ENCODE measurements around the gene CNIH1.
A peak's percentile ranks its signal among the peaks of the same experiment; 100 is the strongest.

DNA sequence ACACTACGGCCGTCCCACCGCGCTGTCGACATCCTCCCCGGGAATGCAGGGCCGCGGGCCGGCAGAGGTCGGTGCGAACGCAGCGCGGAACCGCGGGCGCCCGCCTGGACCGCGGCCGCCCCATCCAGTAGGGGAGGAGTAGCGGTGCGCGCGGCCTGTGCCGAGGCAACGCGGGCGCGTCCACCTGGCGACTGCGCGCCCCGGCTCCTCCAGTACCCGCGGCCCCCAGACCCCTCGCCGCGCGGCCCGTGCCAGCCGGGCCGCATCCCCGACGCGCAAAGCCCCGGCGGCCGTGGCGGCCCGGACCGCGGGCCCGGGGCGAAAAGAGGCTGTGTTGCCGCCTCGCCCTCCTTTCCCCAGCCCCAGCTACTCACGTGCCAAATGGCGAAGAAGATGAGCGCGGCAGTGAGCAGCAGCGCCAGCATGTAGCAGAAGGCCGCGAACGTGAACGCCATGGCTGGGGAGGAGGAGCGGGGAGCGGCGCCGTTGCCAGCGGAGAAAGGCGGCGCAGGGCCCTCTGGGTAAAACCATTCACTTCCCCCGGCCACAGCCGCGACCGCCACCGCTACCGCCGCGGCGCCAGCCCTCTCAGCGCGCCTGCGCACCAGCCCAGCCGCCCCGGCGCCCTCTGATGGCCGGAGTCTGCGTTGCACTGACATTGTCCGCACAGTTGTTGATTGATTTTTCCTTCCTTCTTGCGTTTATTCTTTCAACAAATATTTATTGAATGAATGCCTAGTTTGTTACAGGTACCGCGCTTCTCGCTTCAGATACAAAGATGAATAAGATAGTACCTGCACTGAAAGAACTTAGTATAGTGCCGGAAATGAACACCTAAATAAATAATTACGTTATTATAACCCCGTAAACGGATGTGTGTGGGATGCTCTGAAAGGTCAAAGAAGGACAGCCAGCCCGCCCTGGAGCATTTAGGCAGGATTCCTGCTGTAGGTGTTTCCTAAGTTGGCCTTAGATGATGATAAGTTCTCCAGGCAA is at the start of gene CNIH1:
- TF ChIP-seq, protein P1, sequence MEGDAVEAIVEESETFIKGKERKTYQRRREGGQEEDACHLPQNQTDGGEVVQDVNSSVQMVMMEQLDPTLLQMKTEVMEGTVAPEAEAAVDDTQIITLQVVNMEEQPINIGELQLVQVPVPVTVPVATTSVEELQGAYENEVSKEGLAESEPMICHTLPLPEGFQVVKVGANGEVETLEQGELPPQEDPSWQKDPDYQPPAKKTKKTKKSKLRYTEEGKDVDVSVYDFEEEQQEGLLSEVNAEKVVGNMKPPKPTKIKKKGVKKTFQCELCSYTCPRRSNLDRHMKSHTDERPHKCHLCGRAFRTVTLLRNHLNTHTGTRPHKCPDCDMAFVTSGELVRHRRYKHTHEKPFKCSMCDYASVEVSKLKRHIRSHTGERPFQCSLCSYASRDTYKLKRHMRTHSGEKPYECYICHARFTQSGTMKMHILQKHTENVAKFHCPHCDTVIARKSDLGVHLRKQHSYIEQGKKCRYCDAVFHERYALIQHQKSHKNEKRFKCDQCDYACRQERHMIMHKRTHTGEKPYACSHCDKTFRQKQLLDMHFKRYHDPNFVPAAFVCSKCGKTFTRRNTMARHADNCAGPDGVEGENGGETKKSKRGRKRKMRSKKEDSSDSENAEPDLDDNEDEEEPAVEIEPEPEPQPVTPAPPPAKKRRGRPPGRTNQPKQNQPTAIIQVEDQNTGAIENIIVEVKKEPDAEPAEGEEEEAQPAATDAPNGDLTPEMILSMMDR (IDR thresholded peaks at IDR 0.05): peak; percentile 93
- TF ChIP-seq EZH2 (IDR thresholded peaks at IDR 0.05): peak; percentile 36
- TF ChIP-seq EZH2phosphoT487 (IDR thresholded peaks at IDR 0.05): no peak
